NCI-H2171 (cell line): Measurements from ENCODE around the gene INPP5A.
"Not testable (repeated sequence)": the region's sequence is repeated elsewhere in the genome, so short reads cannot be mapped to it uniquely, and the experiment has no call there.

Experiments
- DNase-seq: peaks from one replicate; lab custom pipeline; 2025; lab: John Stamatoyannopoulos, UW

The INPP5A gene, protein sequence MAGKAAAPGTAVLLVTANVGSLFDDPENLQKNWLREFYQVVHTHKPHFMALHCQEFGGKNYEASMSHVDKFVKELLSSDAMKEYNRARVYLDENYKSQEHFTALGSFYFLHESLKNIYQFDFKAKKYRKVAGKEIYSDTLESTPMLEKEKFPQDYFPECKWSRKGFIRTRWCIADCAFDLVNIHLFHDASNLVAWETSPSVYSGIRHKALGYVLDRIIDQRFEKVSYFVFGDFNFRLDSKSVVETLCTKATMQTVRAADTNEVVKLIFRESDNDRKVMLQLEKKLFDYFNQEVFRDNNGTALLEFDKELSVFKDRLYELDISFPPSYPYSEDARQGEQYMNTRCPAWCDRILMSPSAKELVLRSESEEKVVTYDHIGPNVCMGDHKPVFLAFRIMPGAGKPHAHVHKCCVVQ

DNA sequence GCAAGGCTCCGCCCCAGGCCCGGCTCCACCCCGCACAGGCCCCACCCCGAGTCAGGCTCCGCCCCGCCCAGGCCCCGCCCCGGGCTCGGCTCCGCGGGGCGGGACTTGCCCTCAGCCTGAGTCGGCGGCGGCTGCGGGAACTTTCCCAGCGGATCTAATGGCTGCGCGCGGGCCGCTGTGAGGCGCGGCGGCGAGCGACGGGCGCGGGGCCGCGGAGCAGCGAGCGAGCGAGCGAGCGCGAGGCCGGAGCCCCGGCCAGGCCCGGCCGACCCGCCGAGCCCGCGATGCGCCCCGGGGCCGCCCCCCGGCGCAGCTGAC lies at the start of gene INPP5A:
INPP5A (plus strand) TSS at position 104 of the 318 bp plus-strand sequence. CDS start 310 bp downstream, outside the sequence.
- DNase-seq, result no peak

DNA sequence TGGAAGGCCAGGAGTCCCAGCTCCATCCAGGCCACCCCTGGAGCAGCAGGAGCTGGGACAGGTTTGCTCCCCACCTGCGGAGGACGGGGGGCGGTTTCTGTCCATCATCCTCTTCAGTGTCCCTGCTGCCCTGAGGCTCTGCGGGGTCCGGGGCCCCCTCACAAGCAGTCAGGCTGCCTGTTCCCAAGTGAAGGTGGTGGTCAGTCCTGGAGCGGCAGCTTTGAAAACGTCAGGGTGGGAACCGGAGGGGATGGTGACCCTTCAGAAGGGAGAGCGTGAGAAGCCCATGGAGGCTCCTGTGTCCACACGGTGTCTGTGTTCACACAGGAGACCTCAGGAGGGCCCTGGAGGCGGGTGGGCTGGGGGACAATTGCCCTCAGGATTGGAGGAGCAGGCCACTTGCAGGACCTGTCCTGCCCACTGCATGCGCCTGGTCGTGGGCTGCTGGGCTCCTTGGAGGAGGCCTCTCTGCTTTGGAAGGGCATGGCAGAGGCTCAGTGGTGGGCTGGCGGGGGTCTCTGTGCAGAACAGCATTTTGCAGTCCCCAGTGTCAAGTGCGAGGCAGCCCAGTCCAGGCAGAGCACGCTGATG lies 49.3 kb upstream of the INPP5A start:
- no peak for DNase-seq

DNA sequence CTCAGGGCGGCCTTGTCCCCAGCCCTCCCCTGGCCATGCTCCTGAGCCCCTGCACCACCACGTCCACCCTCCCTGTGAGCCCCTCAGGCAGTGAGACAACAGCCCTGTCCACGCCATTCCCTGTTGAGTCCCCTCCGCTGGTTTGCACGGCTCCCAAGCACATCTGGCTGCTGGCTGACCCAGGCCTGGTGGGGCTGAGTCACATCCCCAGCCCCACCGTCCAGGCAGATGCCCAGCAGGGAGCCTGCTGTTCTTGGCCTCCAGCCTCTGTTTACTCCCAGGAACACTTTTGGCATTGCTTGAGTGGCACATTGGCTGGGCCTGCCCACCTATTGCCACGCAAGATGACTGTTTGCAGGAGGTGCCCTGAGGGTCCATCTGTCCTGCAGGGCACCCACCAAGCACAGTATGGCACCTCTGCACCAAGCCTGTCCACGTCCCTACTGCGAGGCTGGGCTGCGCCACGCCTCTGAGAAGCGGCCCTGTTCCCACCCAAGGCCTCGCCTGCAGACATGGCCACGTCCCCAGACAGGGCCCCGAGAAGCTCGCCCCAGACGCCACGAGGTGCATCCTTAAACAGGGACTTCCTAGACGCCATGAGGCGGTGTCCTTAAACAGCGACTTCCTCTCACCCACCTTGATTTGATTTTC lies 48.4 kb upstream of the INPP5A start:
- no peak for DNase-seq

DNA sequence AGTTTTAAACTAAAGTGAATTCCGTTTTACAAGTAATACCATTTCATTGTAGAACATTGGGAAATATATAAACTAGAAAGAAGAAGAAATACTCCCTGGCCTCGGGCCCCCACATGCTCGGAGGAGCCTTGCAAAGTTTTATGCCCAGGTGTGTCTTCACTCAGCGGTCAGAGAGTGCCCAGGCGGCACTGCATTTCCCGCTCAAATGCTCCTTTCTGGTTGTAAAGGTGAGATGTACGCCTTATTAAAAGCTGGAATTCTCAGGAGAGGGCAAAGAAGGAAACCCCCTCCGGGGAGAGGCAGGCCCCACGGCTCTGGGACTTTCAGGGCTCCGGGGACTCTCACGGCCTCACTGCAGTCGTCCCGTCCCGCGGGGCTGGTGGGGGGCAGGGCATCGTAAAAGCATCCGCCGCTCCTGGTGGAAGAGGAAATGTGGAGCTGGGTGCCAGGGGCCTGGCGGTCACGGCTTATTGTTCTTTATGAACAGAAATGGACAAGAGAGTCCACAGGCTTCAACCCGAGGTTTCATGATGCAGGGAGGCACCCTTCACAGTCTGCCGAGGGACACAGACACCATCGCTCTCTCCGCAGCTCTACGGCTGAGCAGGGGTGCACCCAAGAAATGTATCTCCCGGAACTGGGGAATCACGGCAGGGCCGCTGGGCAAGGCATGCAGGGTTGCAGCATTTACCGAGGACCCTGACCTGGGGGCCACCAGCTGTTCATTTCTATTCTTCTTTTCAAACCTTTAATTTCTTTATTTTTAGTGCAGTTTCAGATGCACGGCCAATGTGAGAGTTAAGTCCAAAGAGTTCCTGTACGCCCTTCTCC lies 47.7 kb upstream of the INPP5A start:
- no peak for DNase-seq

DNA sequence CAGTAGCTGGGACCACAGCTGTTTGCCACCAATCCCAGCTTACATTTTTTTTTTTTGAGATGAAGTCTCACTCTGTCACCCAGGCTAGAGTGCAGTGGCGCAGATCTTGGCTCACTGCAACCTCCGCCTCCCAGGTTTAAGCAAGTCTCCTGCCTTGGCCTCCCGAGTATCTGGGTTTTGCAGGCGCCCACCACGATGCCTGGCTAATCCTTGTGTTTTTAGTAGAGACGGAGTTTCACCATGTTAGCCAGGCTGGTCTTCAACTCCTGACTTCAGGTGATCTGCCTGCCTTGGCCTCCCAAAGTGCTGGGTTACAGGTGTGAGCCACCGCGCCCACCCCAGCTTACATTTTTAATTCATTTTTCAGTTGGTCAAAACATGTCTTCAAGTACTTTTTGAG lies 46.1 kb upstream of the INPP5A start:
- not testable (repeated sequence) for DNase-seq

DNA sequence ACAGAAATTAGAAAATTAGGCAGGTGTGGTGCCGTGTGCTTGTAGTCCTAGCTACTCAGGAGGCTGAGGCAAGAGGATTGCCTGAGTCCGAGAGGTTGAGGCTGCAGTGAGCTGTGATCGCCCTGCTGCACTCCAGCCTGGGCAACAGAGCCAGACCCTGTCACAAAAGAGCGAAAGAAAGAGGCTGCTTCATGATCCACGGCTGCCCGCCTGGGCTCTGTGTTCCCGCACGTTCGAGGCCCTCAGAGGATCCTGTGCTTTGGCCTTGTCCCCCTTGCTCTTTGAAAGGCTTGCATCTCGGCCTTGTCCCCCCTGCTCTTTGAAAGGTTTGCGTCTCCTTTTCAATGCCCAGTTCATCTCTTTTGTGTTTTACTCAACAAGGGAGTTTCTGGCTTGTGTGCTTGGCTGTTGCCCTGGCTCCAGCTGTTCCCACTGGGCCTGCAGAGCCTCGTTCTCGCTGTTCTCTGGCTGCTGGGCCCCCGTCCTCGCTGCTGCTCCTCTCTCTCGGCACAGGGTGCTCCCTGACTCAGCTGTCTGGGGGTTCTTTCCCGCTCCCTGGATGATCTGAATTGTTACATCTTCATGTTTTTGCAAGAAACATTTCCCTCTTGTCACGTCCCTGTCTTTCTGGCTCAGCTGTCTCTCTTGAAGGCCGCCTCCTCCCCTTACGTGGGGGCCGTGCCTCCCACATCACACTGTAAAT lies 45.1 kb upstream of the INPP5A start:
- DNase-seq, result no peak

DNA sequence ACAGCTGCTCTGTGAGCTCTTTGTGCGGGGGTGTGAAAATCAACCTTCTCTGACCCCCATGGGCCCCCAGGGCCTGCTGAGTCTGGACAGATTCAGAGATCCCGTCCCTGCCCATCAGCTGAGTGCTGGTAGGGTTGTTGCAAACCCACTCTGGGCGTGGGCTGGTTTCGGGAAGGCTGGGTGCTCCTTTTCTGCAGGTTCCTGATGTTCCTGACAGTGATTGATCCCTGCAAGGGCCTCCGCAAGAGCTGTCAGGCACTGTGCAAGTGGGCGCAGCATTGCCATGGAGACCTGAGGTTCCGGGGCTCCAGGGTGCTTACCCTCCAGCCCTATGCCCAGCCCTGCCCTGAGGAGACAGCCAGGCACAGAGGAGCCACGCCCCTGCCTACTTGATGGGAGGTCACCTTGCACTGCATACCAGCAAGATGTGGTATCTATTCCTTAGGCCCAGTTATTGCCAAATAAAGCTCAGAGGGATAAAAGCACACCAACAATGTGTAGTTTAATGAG lies 44.3 kb upstream of the INPP5A start:
- no peak for DNase-seq

DNA sequence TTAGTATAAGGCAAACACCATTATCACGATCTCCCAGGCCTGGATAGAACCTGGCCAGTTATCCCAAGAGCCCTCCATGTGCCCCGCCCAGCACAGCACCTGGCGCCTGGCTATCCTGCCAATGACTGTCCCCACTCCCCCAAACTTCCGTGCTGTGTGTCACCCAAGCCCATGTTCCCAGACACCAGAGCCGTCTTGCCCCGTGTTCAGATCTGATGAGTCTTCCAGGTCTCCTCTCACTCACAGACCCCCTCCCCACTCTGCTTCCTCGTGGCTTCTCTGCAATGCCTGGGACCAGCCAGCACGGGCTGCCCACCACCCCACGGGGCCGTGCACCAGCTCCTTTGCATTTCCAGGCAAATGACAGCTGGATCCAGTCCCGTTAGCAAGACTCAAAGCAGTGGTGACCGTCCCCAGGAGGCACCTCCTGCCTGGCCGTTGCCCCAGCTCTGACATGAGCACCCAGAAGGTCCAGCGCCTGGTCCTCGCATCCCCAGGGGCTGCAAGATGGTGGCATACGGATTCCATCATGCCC lies 43.8 kb upstream of the INPP5A start:
- DNase-seq, result no peak

DNA sequence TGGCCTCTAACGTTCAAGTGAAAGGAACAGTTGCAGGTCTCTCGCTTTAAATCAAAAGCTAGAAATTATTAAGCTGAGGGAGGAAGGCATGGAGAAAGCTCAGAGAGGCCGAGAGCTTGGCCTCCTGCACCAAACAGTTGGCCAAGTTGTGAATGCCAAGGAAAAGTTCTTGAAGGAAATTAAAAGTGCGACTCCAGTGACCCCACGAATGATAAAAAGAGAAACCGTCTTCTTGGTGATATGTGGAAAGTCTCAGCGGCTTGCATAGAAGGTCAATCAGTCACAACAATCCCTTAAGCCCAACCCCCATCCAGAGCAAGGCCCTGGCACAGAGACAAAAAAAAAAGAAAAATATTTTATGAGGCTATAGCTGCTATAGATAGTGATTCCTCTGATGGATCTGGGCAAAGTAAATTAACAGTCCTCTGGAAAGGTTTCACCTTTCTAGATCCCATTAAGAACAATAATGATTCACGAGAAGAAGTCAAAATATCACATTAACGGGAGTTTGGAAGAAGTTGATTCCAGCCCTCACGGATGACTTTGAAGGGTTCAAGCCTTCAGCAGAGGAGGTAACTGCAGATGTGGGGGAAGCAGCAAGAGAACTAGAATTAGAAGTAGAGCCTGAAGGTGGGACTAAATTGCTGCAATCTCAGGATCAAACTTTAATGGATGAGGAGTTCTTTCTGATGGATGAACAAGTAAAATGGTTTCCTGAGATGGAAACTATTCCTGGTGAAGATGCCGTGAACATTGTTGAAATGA lies 42.5 kb upstream of the INPP5A start:
- DNase-seq, result no peak

DNA sequence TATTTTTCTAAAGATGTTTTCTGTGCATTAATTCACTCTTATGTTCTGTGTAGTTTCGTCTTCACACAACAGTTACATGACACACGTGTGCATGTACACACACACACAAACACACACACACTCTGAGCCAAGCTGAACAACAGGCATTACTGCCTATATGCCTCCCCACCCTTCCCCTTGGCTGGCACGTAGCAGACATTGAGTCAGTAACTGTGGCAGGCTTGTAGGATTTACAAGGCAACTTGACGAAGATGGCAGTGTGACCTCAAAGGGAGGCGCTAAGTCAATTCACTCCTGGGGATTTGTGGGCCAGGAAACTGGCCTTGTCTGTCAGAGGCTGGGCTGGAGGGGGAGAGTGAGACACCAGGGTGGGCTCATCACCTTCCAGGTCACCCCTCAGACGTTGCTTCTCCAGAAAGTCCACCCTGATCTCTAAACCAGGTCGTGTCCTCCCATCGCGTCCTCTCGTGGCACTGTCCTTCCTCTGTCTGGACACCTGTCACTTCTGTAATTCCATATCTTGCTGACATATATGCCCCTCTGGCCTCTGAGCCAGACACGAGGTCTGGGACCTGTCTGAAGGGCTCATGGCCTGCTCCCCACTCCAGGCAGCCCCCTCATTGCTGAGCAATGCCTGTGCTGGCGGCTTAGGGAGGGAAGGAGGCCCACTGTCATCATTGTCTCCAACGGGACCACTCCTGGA lies 41.1 kb upstream of the INPP5A start:
- no peak for DNase-seq

DNA sequence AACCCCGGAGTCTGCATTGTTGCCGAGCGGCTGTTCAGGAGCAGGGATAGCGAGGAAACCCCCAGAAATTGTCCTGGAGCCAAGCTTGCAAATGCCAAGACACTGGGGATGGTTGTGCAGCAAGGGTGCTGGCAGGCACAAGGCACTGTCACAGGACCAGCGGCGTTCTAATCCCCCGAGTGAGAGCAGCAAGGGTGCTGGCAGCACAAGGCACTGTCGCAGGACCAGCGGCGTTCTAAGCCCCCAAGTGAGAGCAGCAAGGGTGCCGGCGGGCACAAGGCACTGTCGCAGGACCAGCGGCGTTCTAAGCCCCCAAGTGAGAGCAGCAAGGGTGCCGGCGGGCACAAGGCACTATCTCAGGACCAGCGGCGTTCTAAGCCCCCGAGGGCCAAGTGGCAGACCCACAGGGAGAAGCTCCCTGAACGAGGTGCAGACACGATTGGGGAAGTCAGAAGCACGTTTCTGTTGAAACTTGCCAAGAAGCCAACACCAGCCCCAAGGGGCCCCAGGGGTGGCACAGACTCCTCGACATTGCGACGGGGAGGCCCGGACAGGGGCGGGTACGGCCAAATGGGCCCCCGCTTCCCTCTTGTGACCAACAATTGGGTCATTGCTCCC lies 40.4 kb upstream of the INPP5A start:
- no peak for DNase-seq

DNA sequence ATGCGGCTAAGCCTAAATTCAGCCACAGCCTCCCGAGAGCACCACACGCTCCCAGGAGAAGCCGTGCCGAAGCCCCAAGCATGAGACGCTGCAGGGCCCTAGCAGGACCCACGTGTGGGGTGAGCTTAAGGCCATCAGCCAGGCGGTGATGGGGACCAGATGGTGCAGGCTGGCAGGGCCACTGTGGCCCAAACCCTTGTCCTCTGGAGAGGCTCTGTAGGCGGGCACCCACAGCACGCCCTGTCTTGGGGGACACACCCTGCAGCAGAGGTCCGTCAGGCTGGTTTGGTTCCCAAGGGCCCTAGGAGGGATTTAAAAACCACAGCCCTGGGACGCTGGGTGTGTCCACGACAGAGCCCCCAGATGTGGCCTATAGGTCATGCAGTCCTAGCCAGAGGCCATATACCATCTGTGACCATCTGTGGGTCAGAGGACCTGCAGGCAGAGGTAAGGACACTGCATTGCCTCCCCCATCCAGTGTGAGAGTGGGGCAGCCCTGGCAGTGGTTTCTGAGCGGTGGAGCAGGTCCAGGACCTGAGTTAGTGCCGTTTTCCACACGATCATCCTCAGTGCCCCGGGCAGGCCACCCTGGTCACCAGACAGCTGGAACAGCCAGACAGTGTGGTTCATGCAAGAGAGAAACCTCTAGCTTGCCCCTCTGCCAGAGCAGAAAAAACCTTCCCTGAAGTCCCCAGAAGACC lies 39.6 kb upstream of the INPP5A start:
- no peak for DNase-seq

DNA sequence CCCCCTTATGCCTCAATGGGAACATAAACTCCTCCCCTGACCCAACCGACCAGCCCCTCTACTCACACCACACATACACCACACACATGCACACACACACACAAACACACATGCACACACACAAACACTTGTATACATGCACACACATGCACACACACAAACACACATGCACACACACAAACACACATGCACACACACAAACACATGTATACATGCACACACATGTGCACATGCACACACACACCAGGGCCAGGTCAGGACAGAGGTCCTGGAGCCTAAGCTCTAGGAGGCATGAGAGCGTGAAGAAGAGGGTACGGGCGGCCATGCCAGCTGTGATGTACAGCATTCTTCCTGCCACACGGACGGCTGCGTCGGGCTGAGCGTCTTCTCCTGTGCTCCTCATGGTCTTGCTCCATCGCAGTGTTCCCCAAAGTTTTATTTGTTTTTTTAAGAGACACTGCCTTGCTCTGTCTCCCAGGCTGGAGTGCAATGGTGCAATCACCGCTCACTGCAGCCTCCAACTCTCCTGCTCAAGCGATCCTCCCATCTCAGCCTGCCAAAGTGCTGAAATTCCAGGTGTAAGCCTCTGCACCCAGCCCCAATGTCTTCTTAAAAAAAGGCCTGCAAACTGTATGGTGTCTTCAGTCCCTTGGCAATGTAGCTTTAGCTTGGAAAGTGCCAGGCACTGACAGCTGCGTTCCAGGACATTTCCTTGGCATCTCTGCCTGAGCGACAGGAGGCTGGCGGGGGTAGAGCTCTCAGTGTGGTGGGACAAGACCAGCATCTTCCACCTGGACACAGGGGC lies 38.8 kb upstream of the INPP5A start:
- no peak for DNase-seq

DNA sequence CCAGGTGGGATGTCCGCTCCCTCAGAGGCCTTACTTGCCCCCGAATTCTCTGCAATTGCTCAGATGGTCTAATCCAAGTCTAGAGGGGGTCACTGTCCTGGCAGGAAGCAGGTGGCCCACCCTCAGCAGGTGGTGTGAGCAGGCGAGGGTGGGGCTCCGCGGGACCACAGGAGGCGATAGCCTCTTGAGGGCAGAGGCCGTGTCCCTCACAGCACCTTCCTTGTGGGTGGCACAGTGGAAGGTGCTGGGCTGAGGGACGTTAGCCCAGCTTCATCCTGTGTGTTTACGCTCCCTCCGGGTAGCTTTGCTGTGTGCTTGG lies 38.3 kb upstream of the INPP5A start:
- no peak for DNase-seq

DNA sequence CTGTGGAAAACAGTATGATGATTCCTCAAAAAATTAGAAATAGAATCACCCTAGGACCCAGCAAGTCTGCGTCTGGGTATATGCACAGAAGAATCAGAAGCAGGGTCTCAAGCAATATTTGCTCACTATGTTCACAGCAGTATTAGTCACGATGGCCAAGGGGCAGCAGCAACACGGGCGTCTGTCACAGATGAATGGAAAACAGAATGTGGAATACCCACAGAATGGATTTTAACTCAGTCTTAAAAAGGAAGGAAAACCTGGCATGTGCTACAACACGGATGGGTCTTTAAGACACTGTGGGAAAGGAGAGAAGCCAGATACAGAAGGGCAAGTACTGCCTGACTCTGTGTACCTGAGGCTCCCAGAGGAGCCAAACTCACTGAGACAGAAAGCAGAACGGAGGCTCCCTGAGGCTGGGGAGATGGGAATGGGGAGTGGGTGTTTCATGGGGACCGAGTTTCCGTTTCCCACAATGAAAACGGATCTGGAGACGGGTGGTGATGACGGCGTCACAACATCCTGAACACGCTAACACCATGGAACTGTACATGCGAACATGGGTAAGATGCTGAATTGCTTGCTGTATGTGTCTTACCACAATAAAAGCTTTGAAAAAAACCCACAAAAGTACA lies 36.7 kb upstream of the INPP5A start:
- no peak for DNase-seq

DNA sequence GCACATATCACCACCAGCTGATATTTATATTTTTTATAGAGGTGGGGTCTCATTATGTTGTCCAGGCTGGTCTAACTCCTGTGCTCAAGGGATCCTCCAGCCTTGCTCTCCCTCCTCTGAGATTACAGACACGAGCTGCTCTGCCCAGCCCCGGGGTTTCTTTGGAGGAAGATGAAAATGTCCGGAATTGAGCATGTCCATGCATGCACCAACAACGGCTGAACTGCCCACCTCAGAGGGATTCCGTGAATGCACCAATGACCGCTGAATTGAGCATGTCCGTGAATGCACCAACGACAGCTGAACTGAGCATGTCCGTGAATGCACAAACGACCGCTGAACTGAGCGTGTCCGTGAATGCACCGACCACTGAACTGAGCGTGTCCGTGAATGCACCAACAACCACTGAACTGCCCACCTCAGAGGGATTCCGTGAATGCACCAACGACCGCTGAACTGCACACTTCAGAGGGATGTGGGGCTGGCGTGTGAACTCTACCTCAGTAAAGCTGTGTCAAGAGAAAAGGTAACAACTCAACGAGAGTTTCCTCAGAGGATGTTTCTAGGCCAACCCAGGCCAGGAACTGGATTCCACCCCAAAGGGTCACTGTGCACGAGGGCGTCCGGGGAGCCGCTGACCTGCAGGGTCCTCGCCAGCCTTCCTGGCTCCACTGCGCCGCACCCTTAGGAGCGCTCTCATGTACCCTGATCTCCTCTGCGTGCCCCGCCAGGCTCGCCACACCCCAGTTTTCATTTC lies 34.9 kb upstream of the INPP5A start:
- no peak for DNase-seq
